ENCODE data around the gene CA10.

Gene CA10

GRCh38 chr17:51643702-51644490 is 514.6 kb downstream of the CA10 start:
- FAIRE-seq = no peak
- DNase-seq (ENCODE audit: extremely low spot score, insufficient read length, low read depth) = no peak

DNA sequence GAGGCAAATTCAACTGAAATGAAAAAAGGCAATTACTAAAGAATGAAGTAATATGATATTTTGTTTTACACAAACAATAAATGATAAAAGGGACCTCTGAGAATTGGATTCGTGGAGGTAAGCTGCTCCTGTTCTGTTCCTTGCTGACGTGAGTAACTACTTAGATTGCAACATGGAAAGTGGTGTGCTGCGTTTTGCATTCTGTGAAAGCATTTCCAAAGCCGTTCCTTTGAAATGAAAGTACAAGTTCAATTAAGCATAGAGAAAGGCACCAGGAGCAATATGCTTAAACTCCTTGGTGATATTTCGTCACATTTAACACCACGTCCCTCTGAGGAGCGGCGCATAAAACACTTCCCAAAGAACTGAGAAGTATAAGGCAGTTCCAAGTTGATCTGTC is 516.5 kb downstream of the CA10 start:
- no peak for FAIRE-seq

GRCh38 chr17:51640108-51640622 is 518.3 kb downstream of the CA10 start:
- DNase-seq (ENCODE audit: extremely low spot score, insufficient read length, low read depth) (no peak), FAIRE-seq (no peak)

More for the DNA sequence above, 516.5 kb downstream of the CA10 start:
- DNase-seq (ENCODE audit: extremely low spot score, insufficient read length, low read depth) = no peak

GRCh38 chr17:51638971-51639370 is 519.5 kb downstream of the CA10 start:
- FAIRE-seq (no peak), DNase-seq (ENCODE audit: extremely low spot score, insufficient read length, low read depth) (no peak)

GRCh38 chr17:51636291-51636690 is 522.2 kb downstream of the CA10 start:
- FAIRE-seq (no peak), DNase-seq (ENCODE audit: extremely low spot score, insufficient read length, low read depth) (no peak)

- no peak for DNase-seq (ENCODE audit: extremely low spot score, insufficient read length, low read depth)
- FAIRE-seq = no peak
Measured at GRCh38 chr17:51630101-51630671, 528.3 kb downstream of the CA10 start.

GRCh38 chr17:51629232-51629631 is 529.3 kb downstream of the CA10 start:
- FAIRE-seq = no peak
- no peak for DNase-seq (ENCODE audit: extremely low spot score, insufficient read length, low read depth)

GRCh38 chr17:51627779-51628178 is 530.7 kb downstream of the CA10 start:
- FAIRE-seq = no peak
- no peak for DNase-seq (ENCODE audit: extremely low spot score, insufficient read length, low read depth)

DNA sequence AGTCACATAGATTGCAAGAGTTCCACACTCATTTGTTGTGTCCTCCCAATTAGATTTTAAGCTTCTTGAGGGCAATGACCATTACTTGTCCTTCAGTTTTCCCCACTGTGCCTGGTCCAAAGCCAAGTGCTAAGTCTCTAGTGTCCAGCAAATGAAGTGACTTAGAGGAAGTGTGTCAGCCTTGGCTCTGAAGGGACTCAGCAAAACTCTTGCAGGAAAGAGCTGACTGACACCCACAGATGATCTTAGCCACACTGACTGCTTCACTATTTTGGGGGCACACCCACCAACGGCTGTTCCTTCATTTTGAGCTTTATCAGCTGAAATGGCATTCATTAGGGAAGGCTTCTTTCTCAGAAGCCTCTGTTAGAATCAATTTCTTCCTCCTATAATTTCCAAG is 540.0 kb downstream of the CA10 start:
- no peak for DNase-seq (ENCODE audit: extremely low spot score, insufficient read length, low read depth)
- no peak for FAIRE-seq

GRCh38 chr17:51617986-51618385 is 540.5 kb downstream of the CA10 start:
- FAIRE-seq = no peak

GRCh38 chr17:51613255-51613654 is 545.3 kb downstream of the CA10 start:
- DNase-seq (ENCODE audit: extremely low spot score, insufficient read length, low read depth) (no peak), FAIRE-seq (no peak)

More at GRCh38 chr17:51617986-51618385, 540.5 kb downstream of the CA10 start:
- no peak for DNase-seq (ENCODE audit: extremely low spot score, insufficient read length, low read depth)

DNA sequence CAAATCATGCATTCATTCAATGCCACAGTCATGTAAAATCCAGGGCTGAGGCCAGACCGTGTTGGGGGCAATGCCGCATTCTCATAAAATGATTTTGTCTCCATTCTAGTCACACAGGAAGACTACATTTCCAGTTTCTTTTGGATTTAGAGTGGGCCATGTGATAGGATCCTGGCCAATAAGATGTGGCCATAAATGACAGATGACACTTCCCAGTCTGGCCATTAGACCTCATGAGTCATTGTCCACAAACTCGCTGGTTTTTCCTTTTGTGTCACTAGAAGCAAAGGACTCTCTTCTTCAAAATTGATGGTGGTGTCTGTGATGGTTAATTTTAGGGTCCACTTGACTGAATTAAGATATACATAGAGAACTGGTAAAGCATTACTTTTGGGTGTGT is 545.8 kb downstream of the CA10 start:
- FAIRE-seq (no peak), DNase-seq (ENCODE audit: extremely low spot score, insufficient read length, low read depth) (no peak)

DNA sequence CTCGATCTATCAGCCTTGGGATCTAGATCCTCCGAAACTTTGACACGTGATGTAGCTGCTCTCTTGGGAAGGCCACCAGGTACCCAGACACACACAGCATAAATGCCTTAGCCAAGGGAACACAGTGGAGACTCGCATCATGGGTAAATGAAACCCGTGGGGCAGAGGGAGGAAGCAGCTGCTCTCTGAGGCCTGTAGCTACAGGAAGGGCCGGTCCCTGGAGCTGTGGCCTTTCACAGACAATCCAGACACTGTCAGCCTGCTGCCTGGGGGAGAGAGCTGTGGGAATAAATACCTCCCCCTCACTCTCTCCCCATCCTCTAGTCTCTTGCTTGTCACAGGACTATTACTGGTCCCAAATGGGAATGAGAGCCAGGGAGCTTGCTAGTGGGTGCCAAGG is 546.9 kb downstream of the CA10 start:
- no peak for FAIRE-seq

GRCh38 chr17:51610834-51611233 is 547.7 kb downstream of the CA10 start:
- FAIRE-seq (no peak), DNase-seq (ENCODE audit: extremely low spot score, insufficient read length, low read depth) (no peak)

More for the DNA sequence above, 546.9 kb downstream of the CA10 start:
- no peak for DNase-seq (ENCODE audit: extremely low spot score, insufficient read length, low read depth)

DNA sequence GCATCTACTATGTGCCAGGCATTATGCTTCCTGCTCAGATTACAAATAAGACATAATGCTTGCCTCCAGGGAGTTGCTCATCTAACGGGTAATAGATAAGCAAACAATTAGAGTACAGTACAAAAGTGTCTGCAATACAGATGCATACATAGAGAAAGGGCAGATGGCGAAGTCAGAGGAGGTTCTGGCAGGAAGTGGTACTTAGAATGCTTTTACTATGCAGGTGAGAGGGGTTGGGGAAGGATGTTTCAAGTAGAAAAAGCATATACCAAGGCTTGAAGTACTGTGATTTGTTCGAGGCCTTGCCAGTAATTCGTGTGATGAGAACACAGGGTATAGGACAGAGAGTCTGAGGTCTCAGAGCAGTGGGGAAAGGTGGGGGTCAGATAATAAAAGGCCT is 548.4 kb downstream of the CA10 start:
- no peak for FAIRE-seq
- no peak for DNase-seq (ENCODE audit: extremely low spot score, insufficient read length, low read depth)

DNA sequence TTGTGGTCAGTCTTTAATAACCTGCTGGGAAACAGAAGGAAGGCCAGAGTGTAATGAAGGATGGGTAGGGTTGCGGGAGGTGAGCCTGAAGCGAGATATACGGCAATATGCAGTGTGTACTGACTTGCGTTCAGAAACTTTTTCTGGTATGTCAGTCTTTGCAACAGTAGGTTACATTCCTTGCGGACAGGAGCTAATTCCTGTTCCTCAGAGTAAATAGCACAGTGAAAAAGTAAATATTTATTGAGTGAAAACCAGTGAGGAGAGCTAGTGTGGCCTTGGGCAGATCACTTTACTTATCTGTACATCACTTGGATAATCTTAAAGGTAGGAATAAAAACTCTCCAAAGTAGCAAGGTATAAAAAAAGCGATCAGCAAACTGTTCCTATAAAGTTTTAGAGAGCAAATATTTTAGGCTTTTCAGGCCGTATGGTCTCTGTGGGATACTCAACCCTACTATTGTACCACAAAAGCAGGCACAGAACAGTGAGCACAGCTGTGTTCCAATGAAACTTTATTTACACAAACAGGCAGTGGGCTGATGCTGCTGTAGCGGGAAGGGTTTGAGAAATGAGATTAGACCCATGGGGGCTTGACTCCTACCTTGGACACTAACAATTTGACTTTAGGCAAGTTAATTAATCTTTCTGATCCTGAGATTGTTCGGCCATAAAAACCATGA is 550.1 kb downstream of the CA10 start:
- DNase-seq (ENCODE audit: extremely low spot score, insufficient read length, low read depth) = no peak
- FAIRE-seq = no peak

- no peak for FAIRE-seq
- DNase-seq (ENCODE audit: extremely low spot score, insufficient read length, low read depth) = no peak
Measured at GRCh38 chr17:51607512-51607911, 551.0 kb downstream of the CA10 start.

GRCh38 chr17:51604299-51605020 is 554.1 kb downstream of the CA10 start:
- FAIRE-seq = no peak
- no peak for DNase-seq (ENCODE audit: extremely low spot score, insufficient read length, low read depth)

DNA sequence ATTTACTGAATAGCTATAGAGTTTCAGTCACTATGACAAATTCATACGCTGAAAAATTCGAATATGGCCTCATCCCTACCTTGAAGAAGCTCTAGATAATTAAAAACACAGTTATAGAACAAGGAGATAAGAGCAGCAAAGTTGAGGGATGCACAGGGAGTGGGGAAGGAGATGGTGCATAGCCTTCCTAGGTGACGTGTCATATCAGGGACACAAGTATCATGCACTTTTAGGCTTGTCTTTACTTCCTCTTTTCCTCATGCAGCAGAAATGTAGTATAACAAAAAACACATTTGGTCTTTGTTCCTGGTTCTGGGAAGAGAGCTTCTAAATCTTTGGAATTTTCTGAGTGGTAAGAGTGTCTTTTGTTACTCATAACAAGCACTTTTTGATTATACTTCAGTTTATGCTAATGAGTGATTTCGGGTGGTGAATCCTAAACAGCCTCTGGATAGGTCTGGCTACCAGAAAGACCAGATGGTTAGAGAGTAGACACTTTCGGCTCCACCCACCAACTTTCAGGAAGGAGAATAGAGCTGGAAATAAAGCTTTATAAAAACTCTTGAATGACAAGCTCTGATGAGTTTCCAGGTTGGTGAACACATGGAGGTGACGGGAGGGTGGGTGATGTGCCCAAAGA is 556.8 kb downstream of the CA10 start:
- DNase-seq (ENCODE audit: extremely low spot score, insufficient read length, low read depth) (no peak), FAIRE-seq (no peak)

GRCh38 chr17:51598824-51599223 is 559.7 kb downstream of the CA10 start:
- FAIRE-seq = no peak
- DNase-seq (ENCODE audit: extremely low spot score, insufficient read length, low read depth) = no peak

Data from GM18507 (cell line).